Heart left ventricle (tissue), 11 donors: ENCODE results near the gene FRAT2. TPM values are rescaled to one million over a fixed set of nuclear protein-coding genes. Genes with fewer than 3 reads are reported as not detected.

Source experiments
- polyA plus RNA-seq, 2 donors: library from polyadenylated mRNA; stranded (reverse); fragments of 200-250 nt; gene quantifications; one replicate each; pipeline ENCODE4 v1.2.3, GENCODE V29; 2013
- total RNA-seq, 9 donors: library from RNA; depleted of rRNA in 2 of 9; stranded (reverse); fragments of >200 nt in 2 of 9; fragmentation: NEBNext Ultra II Directional in 3 of 9; extraction: Animal tissue kit (Norgen Biotek cat#: 25700) in 3 of 9; gene quantifications; one replicate each; pipeline versions ENCODE4 v1.1.0 to v1.2.4, GENCODE V29; 2016 to 2023
- donor health status: ischemic (EF 13 %, LVEDD 7.1; RV severe dilation, severe dysfunction).
- donor health status: healthy with polysubstance abuse.
- donor health status: DM: no; HTN: yes; CAD: no.
- donor health status: DM: no; HTN: no; CAD: no.
- donor health status: ischemic (EF 25% LVEDD 5.7; RV mildly dilated, moderate dysfunction).
- donor health status: healthy.
- donor health status: DM: yes; HTN: yes; CAD: no.
- donor health status: PGD.
- donor health status: nonischemic (EF 23%, LVEDD 6.1; RV moderate dilation, normal function).

FRAT2 gene
- total and polyA plus RNA-seq, 11 donors, result 3.4 to 12.4 (median 7.3) TPM

Other genes starting within 250 kb of the FRAT2 start
- under 1 TPM; 0.05 to 0.61 (median 0.13) TPM for gene SLIT1, start 148.8 kb downstream of the FRAT2 start, total RNA-seq
- gene SLIT1, start 148.8 kb downstream of the FRAT2 start, polyA plus RNA-seq, result under 1 TPM; 0.04 to 0.08 TPM
- gene ARHGAP19, start 42.1 kb downstream of the FRAT2 start, total RNA-seq, result 1 to 10 TPM; 3.0 to 7.4 (median 4.1) TPM
- gene ARHGAP19, start 42.1 kb downstream of the FRAT2 start, polyA plus RNA-seq, result 1 to 10 TPM; 1.1 to 2.7 TPM
- gene FRAT1, start 15.5 kb downstream of the FRAT2 start, total RNA-seq, result 1 to 10 TPM; 2.0 to 5.2 (median 4.4) TPM
- gene FRAT1, start 15.5 kb downstream of the FRAT2 start, polyA plus RNA-seq, result 1 to 10 TPM; 1.1 to 2.0 TPM
- 10 to 100 TPM in 8 of 9 donors, 1 to 10 TPM in 1; 6.0 to 34.1 (median 18.3) TPM for gene RRP12, start 66.6 kb upstream of the FRAT2 start, total RNA-seq
- gene RRP12, start 66.6 kb upstream of the FRAT2 start, polyA plus RNA-seq, result 10 to 100 TPM; 32.7 to 61.2 TPM
- 100 to 1,000 TPM; 204 to 343 (median 250) TPM for gene PGAM1, start 91.5 kb upstream of the FRAT2 start, total RNA-seq
- 100 to 1,000 TPM in 1 of 2 donors, 10 to 100 TPM in 1; 41.6 to 436 TPM for gene PGAM1, start 91.5 kb upstream of the FRAT2 start, polyA plus RNA-seq
- gene EXOSC1, start 111.3 kb upstream of the FRAT2 start, total RNA-seq, result 10 to 100 TPM; 14.8 to 24.6 (median 16.9) TPM
- gene EXOSC1, start 111.3 kb upstream of the FRAT2 start, polyA plus RNA-seq, result 10 to 100 TPM; 26.0 to 34.5 TPM
- gene ZDHHC16, start 111.4 kb upstream of the FRAT2 start, total RNA-seq, result 10 to 100 TPM; 16.2 to 36.8 (median 25.2) TPM
- 10 to 100 TPM; 21.3 to 59.5 TPM for gene ZDHHC16, start 111.4 kb upstream of the FRAT2 start, polyA plus RNA-seq
- gene MMS19, start 163.7 kb upstream of the FRAT2 start, total RNA-seq, result 10 to 100 TPM; 30.2 to 63.5 (median 48.1) TPM
- gene MMS19, start 163.7 kb upstream of the FRAT2 start, polyA plus RNA-seq, result 10 to 100 TPM; 43.9 to 52.0 TPM
- gene UBTD1, start 164.2 kb upstream of the FRAT2 start, total RNA-seq, result 10 to 100 TPM; 18.2 to 42.9 (median 27.7) TPM
- 10 to 100 TPM; 49.0 to 49.7 TPM for gene UBTD1, start 164.2 kb upstream of the FRAT2 start, polyA plus RNA-seq
- gene ANKRD2, start 238.1 kb upstream of the FRAT2 start, total RNA-seq, result 1,000 to 10,000 TPM in 1 of 9 donors, 100 to 1,000 TPM in 6, 10 to 100 TPM in 2; 56.7 to 2,367 (median 517) TPM
- 100 to 1,000 TPM; 450 to 857 TPM for gene ANKRD2, start 238.1 kb upstream of the FRAT2 start, polyA plus RNA-seq
- 10 to 100 TPM in 8 of 9 donors, 1 to 10 TPM in 1; 7.5 to 82.6 (median 19.2) TPM for gene HOGA1, start 249.7 kb upstream of the FRAT2 start, total RNA-seq
- 10 to 100 TPM; 35.2 to 73.4 TPM for gene HOGA1, start 249.7 kb upstream of the FRAT2 start, polyA plus RNA-seq